GM23338 (cell line): Measurements from ENCODE around the gene SNX9. TPM values are rescaled to one million over a fixed set of nuclear protein-coding genes. Genes with fewer than 3 reads are reported as not detected.
A peak's percentile ranks its signal among the peaks of the same experiment; 100 is the strongest.

Source experiments
- ATAC-seq: fragments of 200-7000 bp; cut with Tn5 transposase; 3 replicates; pipeline ENCODE4 v1.9.1; 2020
- DNase-seq: peaks from one replicate; pipeline ENCODE4 v3.0.0-alpha.2; 2015; ENCODE audit warnings: low spot score
- H2AFZ ChIP-seq: fragments of 200-600 bp; sonication (generic); 2 replicates; pipeline ENCODE4 v1.8.0; 2016; ENCODE audit warnings: antibody characterized with exemption, mild to moderate bottlenecking, moderate library complexity
- H3F3A ChIP-seq: fragments of 200-600 bp; sonication (generic); replicated peaks from 2 replicates; pipeline ENCODE4 v1.8.0; 2017; ENCODE audit warnings: antibody characterized with exemption, mixed run types, low read depth
- H3K27ac ChIP-seq: fragments of 200-600 bp; sonication (generic); 2 replicates; pipeline ENCODE4 v1.6.1; 2016; ENCODE audit warnings: low read depth
- H3K27me3 ChIP-seq: fragments of 200-600 bp; sonication (generic); 2 replicates; pipeline ENCODE4 v1.8.0; 2016; ENCODE audit warnings: mild to moderate bottlenecking, mixed run types, moderate library complexity; ENCODE audit not compliant: insufficient read depth
- H3K36me3 ChIP-seq: fragments of 200-600 bp; sonication (generic); 2 replicates; pipeline ENCODE4 v1.8.0; 2016; ENCODE audit warnings: mild to moderate bottlenecking; ENCODE audit not compliant: insufficient read depth
- H3K4me1 ChIP-seq: fragments of 200-600 bp; sonication (generic); 2 replicates; pipeline ENCODE4 v1.8.0; 2016; ENCODE audit warnings: mild to moderate bottlenecking, moderate library complexity; ENCODE audit not compliant: insufficient read depth
- H3K4me2 ChIP-seq: fragments of 200-600 bp; sonication (generic); 2 replicates; pipeline ENCODE4 v1.7.1; 2017; ENCODE audit warnings: mixed run types
- H3K4me3 ChIP-seq: fragments of 200-600 bp; sonication (generic); 2 replicates; pipeline ENCODE4 v1.6.1; 2016; ENCODE audit warnings: mixed run types
- H3K79me2 ChIP-seq: fragments of 200-600 bp; sonication (generic); replicated peaks from 2 replicates; pipeline ENCODE4 v1.8.0; 2017; ENCODE audit warnings: mild to moderate bottlenecking; ENCODE audit not compliant: insufficient read depth
- H3K9me2 ChIP-seq: fragments of 200-600 bp; sonication (generic); 2 replicates; pipeline ENCODE4 v1.8.0; 2017; ENCODE audit not compliant: insufficient read depth
- H4K20me1 ChIP-seq: fragments of 200-600 bp; sonication (generic); replicated peaks from 2 replicates; pipeline ENCODE4 v1.8.0; 2017; ENCODE audit warnings: mild to moderate bottlenecking; ENCODE audit not compliant: insufficient read depth
- H3K27ac Mint-ChIP-seq: 2 replicates; pipeline ENCODE4 v1.8.0; 2020; ENCODE audit warnings: inconsistent platforms, mild to moderate bottlenecking, moderate library complexity, mixed read lengths
- H3K27me3 Mint-ChIP-seq: 3 replicates; pipeline ENCODE4 v1.8.0; 2022; ENCODE audit warnings: low read depth, mild to moderate bottlenecking, moderate library complexity, mixed read lengths, inconsistent platforms; ENCODE audit not compliant: insufficient read depth, poor library complexity
- H3K36me3 Mint-ChIP-seq: 3 replicates; pipeline ENCODE4 v1.8.0; 2021; ENCODE audit warnings: low read depth, mild to moderate bottlenecking, inconsistent platforms, moderate library complexity, mixed read lengths
- H3K4me1 Mint-ChIP-seq: 3 replicates; pipeline ENCODE4 v1.8.0; 2020; ENCODE audit warnings: mild to moderate bottlenecking, inconsistent platforms, mixed read lengths
- H3K4me3 Mint-ChIP-seq: 3 replicates; pipeline ENCODE4 v1.8.0; 2021; ENCODE audit warnings: moderate library complexity, mild to moderate bottlenecking, inconsistent platforms, mixed read lengths
- H3K9me3 Mint-ChIP-seq: 3 replicates; pipeline ENCODE4 v1.8.0; 2020; ENCODE audit warnings: moderate library complexity, mild to moderate bottlenecking, inconsistent platforms, mixed read lengths
- CREB1 ChIP-seq: fragments of 250-450 bp; sonication (Bioruptor Pico); IDR thresholded peaks from 2 replicates; pipeline ENCODE4 v1.5.0; 2020; ENCODE audit warnings: low read depth, mild to moderate bottlenecking, moderate library complexity
- EZH2 ChIP-seq: fragments of 200-600 bp; sonication (generic); IDR thresholded peaks from one replicate; pipeline ENCODE4 v1.8.0; 2017; ENCODE audit warnings: antibody characterized with exemption, mild to moderate bottlenecking, low read depth; ENCODE audit not compliant: unreplicated experiment
- EZH2phosphoT487 ChIP-seq: fragments of 200-600 bp; sonication (generic); IDR thresholded peaks from one replicate; pipeline ENCODE4 v1.8.1; 2018; ENCODE audit warnings: antibody characterized with exemption; ENCODE audit not compliant: unreplicated experiment
- JUNB ChIP-seq: IDR thresholded peaks from one replicate; pipeline ENCODE4 v1.6.1; 2016; ENCODE audit warnings: antibody characterized with exemption; ENCODE audit not compliant: unreplicated experiment
- NANOG ChIP-seq: IDR thresholded peaks from 2 replicates; pipeline ENCODE4 v1.6.1; 2016; ENCODE audit warnings: antibody characterized with exemption, borderline replicate concordance
- POLR2AphosphoS5 ChIP-seq: IDR thresholded peaks from 2 replicates; pipeline ENCODE4 v1.6.1; 2016; ENCODE audit warnings: antibody characterized with exemption, low read depth
- STAT1 ChIP-seq: IDR thresholded peaks from one replicate; pipeline ENCODE4 v1.6.1; 2016; ENCODE audit warnings: antibody characterized with exemption; ENCODE audit not compliant: unreplicated experiment
- ZNF114 ChIP-seq: fragments of 250-450 bp; sonication (Bioruptor Pico); IDR thresholded peaks from 2 replicates; pipeline ENCODE4 v1.5.0; 2020; ENCODE audit warnings: mild to moderate bottlenecking, moderate library complexity
- ZNF331 ChIP-seq: fragments of 250-450 bp; sonication (Bioruptor Pico); IDR thresholded peaks from 2 replicates; pipeline ENCODE4 v1.5.0; 2020; ENCODE audit warnings: low read depth, mild to moderate bottlenecking, moderate library complexity
- ZNF462 ChIP-seq: fragments of 250-450 bp; sonication (Bioruptor Pico); IDR thresholded peaks from 2 replicates; pipeline ENCODE4 v1.5.0; 2020; ENCODE audit warnings: mild to moderate bottlenecking, moderate library complexity
- polyA plus RNA-seq: library from polyadenylated mRNA; unstranded; fragments of >200 nt; fragmentation: Nextera tagmentation; extraction: Ambion mirVana; gene quantifications from 2 replicates; pipeline ENCODE4 v1.2.1, GENCODE V29; 2016
- total RNA-seq: library from RNA; depleted of rRNA; stranded (reverse); fragments of >200 nt; shearing (Covaris generic); gene quantifications from 2 replicates; pipeline ENCODE4 v1.2.3, GENCODE V29; 2014
- TF ChIP-seq, protein P1 (sequence below): IDR thresholded peaks from one replicate; pipeline ENCODE4 v1.6.1; 2018; ENCODE audit warnings: antibody characterized with exemption; ENCODE audit not compliant: unreplicated experiment
- TF ChIP-seq, protein P2 (sequence below): IDR thresholded peaks from 2 replicates; pipeline ENCODE4 v1.6.1; 2016; ENCODE audit warnings: antibody characterized with exemption
- TF ChIP-seq, protein P3 (sequence below), 2 experiments: fragments of 200-600 bp in 1 of 2; sonication (generic) in 1 of 2; conservative IDR thresholded peaks; 2 replicates each; pipeline versions ENCODE4 v1.5.1 to v1.6.1; 2016 to 2017; ENCODE audit warnings: antibody characterized with exemption in 2 of 2, low read depth in 2 of 2, mild to moderate bottlenecking in 2 of 2, moderate library complexity in 1 of 2

The SNX9 gene
- total and polyA plus RNA-seq, 2 experiments from 2014 or later = 18.4 to 23.3 TPM

DNA sequence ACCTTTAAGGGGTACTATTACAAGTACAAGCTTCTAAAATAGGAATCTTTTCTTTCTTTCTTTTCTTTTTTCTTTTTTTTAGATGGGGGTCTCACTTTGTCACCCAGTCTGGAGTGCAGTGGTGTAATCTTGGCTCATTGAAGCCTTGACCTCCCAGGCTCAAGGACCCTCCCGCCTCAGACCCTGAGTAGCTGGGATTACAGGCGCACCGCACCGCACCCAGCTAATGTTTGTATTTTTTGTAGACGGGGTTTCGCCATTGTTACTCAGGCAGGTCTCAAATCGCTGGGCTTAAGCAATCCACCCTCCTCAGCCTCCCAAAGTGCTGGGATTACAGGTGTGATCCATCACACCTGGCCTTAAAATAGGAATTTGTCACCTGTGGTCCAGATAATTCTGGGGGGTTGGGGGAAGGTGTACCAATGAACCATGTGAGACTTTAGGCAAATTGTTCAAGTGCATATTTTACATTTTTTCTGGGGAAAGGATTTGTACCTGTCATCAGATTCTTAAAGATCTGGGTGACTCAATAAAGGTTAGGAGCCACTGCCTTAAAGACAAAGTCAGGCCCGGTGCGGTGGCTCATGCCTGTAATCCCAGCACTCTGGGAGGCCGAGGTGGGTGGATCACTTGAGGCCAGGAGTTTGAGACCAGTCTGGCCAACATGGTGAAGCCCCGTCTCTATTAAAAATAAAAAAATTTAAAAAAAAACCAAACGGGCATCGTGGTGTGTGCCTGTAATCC, 139.0 kb downstream of the SNX9 start:
- peak overlapping the region; percentile 81; the same call in 1 of the 2 replicates for H2AFZ ChIP-seq
- TF ChIP-seq CREB1 (CRISPR knock-in tag) = no peak
- no peak for TF ChIP-seq NANOG
- TF ChIP-seq POLR2AphosphoS5 = no peak
- TF ChIP-seq EZH2phosphoT487 = no peak
- no peak for TF ChIP-seq ZNF331 (CRISPR knock-in tag)
- no peak for TF ChIP-seq EZH2
- TF ChIP-seq JUNB = no peak
- TF ChIP-seq, protein P1, sequence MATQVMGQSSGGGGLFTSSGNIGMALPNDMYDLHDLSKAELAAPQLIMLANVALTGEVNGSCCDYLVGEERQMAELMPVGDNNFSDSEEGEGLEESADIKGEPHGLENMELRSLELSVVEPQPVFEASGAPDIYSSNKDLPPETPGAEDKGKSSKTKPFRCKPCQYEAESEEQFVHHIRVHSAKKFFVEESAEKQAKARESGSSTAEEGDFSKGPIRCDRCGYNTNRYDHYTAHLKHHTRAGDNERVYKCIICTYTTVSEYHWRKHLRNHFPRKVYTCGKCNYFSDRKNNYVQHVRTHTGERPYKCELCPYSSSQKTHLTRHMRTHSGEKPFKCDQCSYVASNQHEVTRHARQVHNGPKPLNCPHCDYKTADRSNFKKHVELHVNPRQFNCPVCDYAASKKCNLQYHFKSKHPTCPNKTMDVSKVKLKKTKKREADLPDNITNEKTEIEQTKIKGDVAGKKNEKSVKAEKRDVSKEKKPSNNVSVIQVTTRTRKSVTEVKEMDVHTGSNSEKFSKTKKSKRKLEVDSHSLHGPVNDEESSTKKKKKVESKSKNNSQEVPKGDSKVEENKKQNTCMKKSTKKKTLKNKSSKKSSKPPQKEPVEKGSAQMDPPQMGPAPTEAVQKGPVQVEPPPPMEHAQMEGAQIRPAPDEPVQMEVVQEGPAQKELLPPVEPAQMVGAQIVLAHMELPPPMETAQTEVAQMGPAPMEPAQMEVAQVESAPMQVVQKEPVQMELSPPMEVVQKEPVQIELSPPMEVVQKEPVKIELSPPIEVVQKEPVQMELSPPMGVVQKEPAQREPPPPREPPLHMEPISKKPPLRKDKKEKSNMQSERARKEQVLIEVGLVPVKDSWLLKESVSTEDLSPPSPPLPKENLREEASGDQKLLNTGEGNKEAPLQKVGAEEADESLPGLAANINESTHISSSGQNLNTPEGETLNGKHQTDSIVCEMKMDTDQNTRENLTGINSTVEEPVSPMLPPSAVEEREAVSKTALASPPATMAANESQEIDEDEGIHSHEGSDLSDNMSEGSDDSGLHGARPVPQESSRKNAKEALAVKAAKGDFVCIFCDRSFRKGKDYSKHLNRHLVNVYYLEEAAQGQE = no peak
- no peak for TF ChIP-seq ZNF462 (CRISPR knock-in tag)
- no peak for TF ChIP-seq ZNF114
- TF ChIP-seq, protein P2, sequence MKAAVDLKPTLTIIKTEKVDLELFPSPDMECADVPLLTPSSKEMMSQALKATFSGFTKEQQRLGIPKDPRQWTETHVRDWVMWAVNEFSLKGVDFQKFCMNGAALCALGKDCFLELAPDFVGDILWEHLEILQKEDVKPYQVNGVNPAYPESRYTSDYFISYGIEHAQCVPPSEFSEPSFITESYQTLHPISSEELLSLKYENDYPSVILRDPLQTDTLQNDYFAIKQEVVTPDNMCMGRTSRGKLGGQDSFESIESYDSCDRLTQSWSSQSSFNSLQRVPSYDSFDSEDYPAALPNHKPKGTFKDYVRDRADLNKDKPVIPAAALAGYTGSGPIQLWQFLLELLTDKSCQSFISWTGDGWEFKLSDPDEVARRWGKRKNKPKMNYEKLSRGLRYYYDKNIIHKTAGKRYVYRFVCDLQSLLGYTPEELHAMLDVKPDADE = no peak
- TF ChIP-seq, protein P3, sequence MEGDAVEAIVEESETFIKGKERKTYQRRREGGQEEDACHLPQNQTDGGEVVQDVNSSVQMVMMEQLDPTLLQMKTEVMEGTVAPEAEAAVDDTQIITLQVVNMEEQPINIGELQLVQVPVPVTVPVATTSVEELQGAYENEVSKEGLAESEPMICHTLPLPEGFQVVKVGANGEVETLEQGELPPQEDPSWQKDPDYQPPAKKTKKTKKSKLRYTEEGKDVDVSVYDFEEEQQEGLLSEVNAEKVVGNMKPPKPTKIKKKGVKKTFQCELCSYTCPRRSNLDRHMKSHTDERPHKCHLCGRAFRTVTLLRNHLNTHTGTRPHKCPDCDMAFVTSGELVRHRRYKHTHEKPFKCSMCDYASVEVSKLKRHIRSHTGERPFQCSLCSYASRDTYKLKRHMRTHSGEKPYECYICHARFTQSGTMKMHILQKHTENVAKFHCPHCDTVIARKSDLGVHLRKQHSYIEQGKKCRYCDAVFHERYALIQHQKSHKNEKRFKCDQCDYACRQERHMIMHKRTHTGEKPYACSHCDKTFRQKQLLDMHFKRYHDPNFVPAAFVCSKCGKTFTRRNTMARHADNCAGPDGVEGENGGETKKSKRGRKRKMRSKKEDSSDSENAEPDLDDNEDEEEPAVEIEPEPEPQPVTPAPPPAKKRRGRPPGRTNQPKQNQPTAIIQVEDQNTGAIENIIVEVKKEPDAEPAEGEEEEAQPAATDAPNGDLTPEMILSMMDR (conservative IDR thresholded peaks at IDR 0.05; ENCODE audit: low read depth in 2 of 2) = no peak
- no peak for TF ChIP-seq STAT1

More for the DNA sequence above, 139.0 kb downstream of the SNX9 start:
- Histone ChIP-seq H3K4me2 (no peak overlapping the region), H4K20me1 (no peaks in the 10 kb centered on the region), H3K4me1 (no peaks in the 10 kb centered on the region; the same call in none of the 2 replicates), H3K9me2 (no peaks in the 10 kb centered on the region), H3F3A (no peaks in the 10 kb centered on the region), H3K27ac (no peak overlapping the region), H3K36me3 (no peaks in the 10 kb centered on the region), H3K79me2 (no peaks in the 10 kb centered on the region), H3K4me3 (no peak overlapping the region), H3K27me3 (no peaks in the 10 kb centered on the region)
- Mint-ChIP-seq H3K27ac (no peak overlapping the region), H3K36me3 (peaks cover 21% of the 10 kb centered on the region), H3K4me1 (peaks cover 15% of the 10 kb centered on the region), H3K4me3 (no peak overlapping the region), H3K9me3 (peaks cover 26% of the 10 kb centered on the region), H3K27me3 (peaks cover 7% of the 10 kb centered on the region)
- no peak for DNase-seq
- no peak for ATAC-seq
